ENCODE results near the gene SMARCA5.

- TF ChIP-seq CTCF (IDR thresholded peaks at IDR 0.05) (peak; percentile 30 to 69 (median 39)), POLR2A (IDR thresholded peaks at IDR 0.05) (no peak), POLR2AphosphoS5 (IDR thresholded peaks at IDR 0.05) (no peak)
These were observed 30.7 kb upstream of the SMARCA5 start for GRCh38 chr4:143482840-143483239.
